Suprapubic skin (tissue), 4 donors: ENCODE measurements around the gene MLXIP.

Experiments used
- CTCF ChIP-seq, 2 donors: fragments of 200-600 bp in 1 of 2; fragments of 450-650 bp in 1 of 2; sonication (generic) in 1 of 2; IDR thresholded peaks; one replicate each; pipeline ENCODE4 v1.5.1; 2016 to 2019; ENCODE audit warnings: antibody characterized with exemption in 2 of 2, mild to moderate bottlenecking in 1 of 2, moderate library complexity in 1 of 2
- EP300 ChIP-seq: sonication (generic); formaldehyde crosslinking; IDR thresholded peaks from one replicate; pipeline ENCODE4 v1.6.1; 2017; ENCODE audit warnings: antibody characterized with exemption
- POLR2A ChIP-seq, 2 donors: fragments of 450-650 bp; IDR thresholded peaks; one replicate each; pipeline ENCODE4 v1.6.1; 2017; ENCODE audit warnings: antibody characterized with exemption in 2 of 2, mild to moderate bottlenecking in 2 of 2, moderate library complexity in 2 of 2
- POLR2AphosphoS5 ChIP-seq, 3 donors: sonication (generic); formaldehyde crosslinking; IDR thresholded peaks; one replicate each; pipeline ENCODE4 v1.6.1; 2017; ENCODE audit warnings: antibody characterized with exemption in 3 of 3

GRCh38 chr12:122184517-122184916 is 106.0 kb downstream of the MLXIP start:
- TF ChIP-seq POLR2A (IDR thresholded peaks at IDR 0.05) (no peak), CTCF (IDR thresholded peaks at IDR 0.05) (no peak), POLR2AphosphoS5 (IDR thresholded peaks at IDR 0.05) (no peak), EP300 (no peak)
